ENCODE measurements around the gene UNCX.

UNCX gene

GRCh38 chr7:1240517-1241257 lies 8.0 kb downstream of the UNCX start:
- no peaks in the 10 kb centered on the region for H3K36me3 ChIP-seq (ENCODE audit: control insufficient read depth in 2 of 2, insufficient read depth in 2 of 2, low read length in 2 of 2)
- H3K27me3 ChIP-seq (ENCODE audit: control insufficient read depth in 1 of 2, insufficient read depth in 2 of 2, low read length in 2 of 2), result peaks cover 58 to 89% of the 10 kb centered on the region in 2 donors
- no peak overlapping the region for H3K27ac ChIP-seq (ENCODE audit: low read length)
- peaks cover 11% of the 10 kb centered on the region for H3K4me1 ChIP-seq (ENCODE audit: control insufficient read depth, insufficient read depth, low read length)
- H3K4me3 ChIP-seq (ENCODE audit: low read length in 2 of 2), result no peak overlapping the region
- no peak overlapping the region for H3K9ac ChIP-seq (ENCODE audit: low read length in 2 of 2)
- H3K9me3 ChIP-seq (ENCODE audit: control insufficient read depth in 2 of 2, low read length in 2 of 2), result no peaks in the 10 kb centered on the region

- Histone ChIP-seq H3K9me3 (ENCODE audit: control insufficient read depth in 2 of 2, low read length in 2 of 2) (no peaks in the 10 kb centered on the region), H3K36me3 (ENCODE audit: control insufficient read depth in 2 of 2, insufficient read depth in 2 of 2, low read length in 2 of 2) (no peaks in the 10 kb centered on the region), H3K4me3 (ENCODE audit: low read length in 2 of 2) (no peak overlapping the region), H3K9ac (ENCODE audit: low read length in 2 of 2) (no peak overlapping the region), H3K27ac (ENCODE audit: low read length) (no peak overlapping the region), H3K27me3 (ENCODE audit: control insufficient read depth in 1 of 2, insufficient read depth in 2 of 2, low read length in 2 of 2) (peaks cover 64 to 92% of the 10 kb centered on the region in 2 donors), H3K4me1 (ENCODE audit: control insufficient read depth, insufficient read depth, low read length) (peaks cover 11% of the 10 kb centered on the region)
These were observed 8.6 kb downstream of the UNCX start for GRCh38 chr7:1241258-1241602.

- Histone ChIP-seq H3K9ac (ENCODE audit: low read length in 2 of 2) (no peak overlapping the region), H3K9me3 (ENCODE audit: control insufficient read depth in 2 of 2, low read length in 2 of 2) (no peaks in the 10 kb centered on the region), H3K4me1 (ENCODE audit: control insufficient read depth, insufficient read depth, low read length) (peaks cover 16% of the 10 kb centered on the region), H3K36me3 (ENCODE audit: control insufficient read depth in 2 of 2, insufficient read depth in 2 of 2, low read length in 2 of 2) (no peaks in the 10 kb centered on the region), H3K27ac (ENCODE audit: low read length) (no peak overlapping the region), H3K4me3 (ENCODE audit: low read length in 2 of 2) (no peak overlapping the region), H3K27me3 (ENCODE audit: control insufficient read depth in 1 of 2, insufficient read depth in 2 of 2, low read length in 2 of 2) (peaks cover 69 to 97% of the 10 kb centered on the region in 2 donors)
These were observed 9.1 kb downstream of the UNCX start for GRCh38 chr7:1241603-1242255.

- Histone ChIP-seq H3K9ac (ENCODE audit: low read length in 2 of 2) (no peak overlapping the region), H3K27ac (ENCODE audit: low read length) (no peak overlapping the region), H3K9me3 (ENCODE audit: control insufficient read depth in 2 of 2, low read length in 2 of 2) (no peaks in the 10 kb centered on the region), H3K27me3 (ENCODE audit: control insufficient read depth in 1 of 2, insufficient read depth in 2 of 2, low read length in 2 of 2) (peaks cover 68 to 97% of the 10 kb centered on the region in 2 donors), H3K4me3 (ENCODE audit: low read length in 2 of 2) (no peak overlapping the region), H3K36me3 (ENCODE audit: control insufficient read depth in 2 of 2, insufficient read depth in 2 of 2, low read length in 2 of 2) (no peaks in the 10 kb centered on the region), H3K4me1 (ENCODE audit: control insufficient read depth, insufficient read depth, low read length) (peaks cover 19% of the 10 kb centered on the region)
These were observed 9.6 kb downstream of the UNCX start for GRCh38 chr7:1242256-1242605.

- Histone ChIP-seq H3K27ac (ENCODE audit: low read length) (no peak overlapping the region), H3K36me3 (ENCODE audit: control insufficient read depth in 2 of 2, insufficient read depth in 2 of 2, low read length in 2 of 2) (no peaks in the 10 kb centered on the region), H3K4me3 (ENCODE audit: low read length in 2 of 2) (no peak overlapping the region), H3K9ac (ENCODE audit: low read length in 2 of 2) (no peak overlapping the region), H3K9me3 (ENCODE audit: control insufficient read depth in 2 of 2, low read length in 2 of 2) (no peaks in the 10 kb centered on the region), H3K27me3 (ENCODE audit: control insufficient read depth in 1 of 2, insufficient read depth in 2 of 2, low read length in 2 of 2) (peaks cover 70 to 99% of the 10 kb centered on the region in 2 donors), H3K4me1 (ENCODE audit: control insufficient read depth, insufficient read depth, low read length) (peaks cover 23% of the 10 kb centered on the region)
These were observed 10.1 kb downstream of the UNCX start for GRCh38 chr7:1242606-1243289.

- Histone ChIP-seq H3K9ac (ENCODE audit: low read length in 2 of 2) (no peak overlapping the region), H3K4me1 (ENCODE audit: control insufficient read depth, insufficient read depth, low read length) (peaks cover 27% of the 10 kb centered on the region), H3K36me3 (ENCODE audit: control insufficient read depth in 2 of 2, insufficient read depth in 2 of 2, low read length in 2 of 2) (no peaks in the 10 kb centered on the region), H3K9me3 (ENCODE audit: control insufficient read depth in 2 of 2, low read length in 2 of 2) (no peaks in the 10 kb centered on the region), H3K27me3 (ENCODE audit: control insufficient read depth in 1 of 2, insufficient read depth in 2 of 2, low read length in 2 of 2) (peaks cover 73 to 99% of the 10 kb centered on the region in 2 donors), H3K4me3 (ENCODE audit: low read length in 2 of 2) (no peak overlapping the region), H3K27ac (ENCODE audit: low read length) (no peak overlapping the region)
These were observed 10.8 kb downstream of the UNCX start for GRCh38 chr7:1243290-1243963.

- peaks cover 28% of the 10 kb centered on the region for H3K4me1 ChIP-seq (ENCODE audit: control insufficient read depth, insufficient read depth, low read length)
- H3K9ac ChIP-seq (ENCODE audit: low read length in 2 of 2), result no peak overlapping the region
- H3K36me3 ChIP-seq (ENCODE audit: control insufficient read depth in 2 of 2, insufficient read depth in 2 of 2, low read length in 2 of 2), result no peaks in the 10 kb centered on the region
- H3K9me3 ChIP-seq (ENCODE audit: control insufficient read depth in 2 of 2, low read length in 2 of 2), result no peaks in the 10 kb centered on the region
- H3K4me3 ChIP-seq (ENCODE audit: low read length in 2 of 2), result no peak overlapping the region
- peaks cover 74 to 98% of the 10 kb centered on the region in 2 donors for H3K27me3 ChIP-seq (ENCODE audit: control insufficient read depth in 1 of 2, insufficient read depth in 2 of 2, low read length in 2 of 2)
- H3K27ac ChIP-seq (ENCODE audit: low read length), result no peak overlapping the region
These were observed 11.3 kb downstream of the UNCX start for GRCh38 chr7:1243964-1244416.

- H3K4me1 ChIP-seq (ENCODE audit: control insufficient read depth, insufficient read depth, low read length), result peaks cover 28% of the 10 kb centered on the region
- no peaks in the 10 kb centered on the region for H3K36me3 ChIP-seq (ENCODE audit: control insufficient read depth in 2 of 2, insufficient read depth in 2 of 2, low read length in 2 of 2)
- H3K27me3 ChIP-seq (ENCODE audit: control insufficient read depth in 1 of 2, insufficient read depth in 2 of 2, low read length in 2 of 2), result peaks cover 71 to 94% of the 10 kb centered on the region in 2 donors
- H3K9ac ChIP-seq (ENCODE audit: low read length in 2 of 2), result no peak overlapping the region
- no peaks in the 10 kb centered on the region for H3K9me3 ChIP-seq (ENCODE audit: control insufficient read depth in 2 of 2, low read length in 2 of 2)
- no peak overlapping the region for H3K4me3 ChIP-seq (ENCODE audit: low read length in 2 of 2)
- no peak overlapping the region for H3K27ac ChIP-seq (ENCODE audit: low read length)
These were observed 12.2 kb downstream of the UNCX start for GRCh38 chr7:1244700-1245523.

GRCh38 chr7:1245524-1246050 lies 12.9 kb downstream of the UNCX start:
- Histone ChIP-seq H3K4me1 (ENCODE audit: control insufficient read depth, insufficient read depth, low read length) (peaks cover 28% of the 10 kb centered on the region), H3K27ac (ENCODE audit: low read length) (no peak overlapping the region), H3K9me3 (ENCODE audit: control insufficient read depth in 2 of 2, low read length in 2 of 2) (no peaks in the 10 kb centered on the region), H3K36me3 (ENCODE audit: control insufficient read depth in 2 of 2, insufficient read depth in 2 of 2, low read length in 2 of 2) (no peaks in the 10 kb centered on the region), H3K4me3 (ENCODE audit: low read length in 2 of 2) (no peak overlapping the region), H3K27me3 (ENCODE audit: control insufficient read depth in 1 of 2, insufficient read depth in 2 of 2, low read length in 2 of 2) (peaks cover 70 to 93% of the 10 kb centered on the region in 2 donors), H3K9ac (ENCODE audit: low read length in 2 of 2) (no peak overlapping the region)

Data from stomach smooth muscle (tissue), 2 donors.